COLO668 (cell line): ENCODE measurements around the gene TRAF3.

Source experiments
- DNase-seq: peaks from one replicate; lab custom pipeline; 2025; ENCODE audit not compliant: unreplicated experiment; lab: John Stamatoyannopoulos, UW

TRAF3 gene

DNA sequence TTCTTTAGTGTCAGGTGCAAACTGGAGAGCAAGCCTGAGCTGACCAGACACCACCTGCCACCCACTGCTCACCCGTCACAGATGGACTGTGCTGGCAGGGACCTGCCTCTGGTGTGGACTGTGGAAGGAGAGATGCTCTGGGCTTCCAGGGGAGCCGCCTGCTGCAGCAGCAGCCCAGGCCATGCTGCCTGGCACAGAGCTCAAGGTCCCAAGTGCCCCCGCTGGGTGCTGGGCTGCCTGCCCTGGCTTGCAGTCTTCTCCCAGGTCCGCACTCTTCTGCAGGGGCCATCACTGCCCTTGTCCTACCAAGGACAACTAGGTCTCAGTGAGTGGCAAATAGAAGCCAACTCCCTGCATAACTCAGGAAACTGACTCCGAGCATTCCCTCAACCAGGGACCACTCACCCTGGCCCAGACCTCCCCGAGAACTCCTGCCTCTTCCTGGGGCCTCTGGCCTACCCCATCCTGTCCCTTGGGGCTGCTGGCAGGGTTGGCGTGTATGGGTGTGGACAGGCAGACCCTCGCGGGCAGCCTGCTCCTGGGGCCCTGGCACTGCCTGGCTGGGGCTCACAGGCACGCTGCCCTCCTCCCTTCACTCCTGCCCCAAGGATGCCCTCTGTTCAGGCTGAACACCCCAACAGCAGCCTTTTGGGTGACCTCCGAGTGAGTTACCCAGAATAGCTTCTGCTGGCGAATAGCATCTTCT is 154.5 kb downstream of the TRAF3 start:
- DNase-seq: no peak

DNA sequence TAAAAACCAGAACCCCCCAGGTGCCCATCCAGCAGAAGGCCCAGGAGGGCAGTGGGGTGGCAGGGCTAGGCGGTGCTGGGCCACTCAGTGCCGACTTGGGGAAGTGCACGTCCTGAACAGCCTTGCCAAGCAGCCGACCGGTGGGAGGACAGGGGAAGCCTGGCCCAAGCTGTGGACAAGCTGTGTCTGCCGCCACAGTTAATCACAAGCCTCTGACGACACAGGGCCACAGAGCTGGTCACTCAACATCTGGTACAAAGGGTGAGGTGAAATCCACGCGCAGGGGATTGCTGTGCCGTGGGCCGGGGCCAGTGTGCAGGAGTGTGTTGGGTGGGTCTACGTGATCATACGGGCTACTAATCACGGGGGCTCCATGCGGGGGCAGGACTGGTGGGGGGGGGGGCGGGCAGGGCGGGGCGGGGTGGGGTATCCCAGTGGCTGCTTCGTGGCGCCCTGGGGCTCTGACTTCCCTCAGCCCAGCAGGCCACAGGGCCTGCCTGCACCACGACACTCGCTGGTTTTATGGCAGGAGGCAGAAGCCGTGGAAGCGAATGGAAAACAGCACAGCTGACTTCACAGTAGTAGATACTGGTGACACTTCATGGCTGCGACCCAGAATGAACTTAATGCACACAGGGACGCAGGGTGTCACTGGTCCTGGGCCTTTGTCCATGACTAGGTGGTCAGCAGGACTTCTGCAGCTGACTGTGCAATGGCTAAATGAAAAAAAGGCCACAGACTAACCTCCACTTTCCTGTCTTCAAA is 155.4 kb downstream of the TRAF3 start:
- DNase-seq: no peak

DNA sequence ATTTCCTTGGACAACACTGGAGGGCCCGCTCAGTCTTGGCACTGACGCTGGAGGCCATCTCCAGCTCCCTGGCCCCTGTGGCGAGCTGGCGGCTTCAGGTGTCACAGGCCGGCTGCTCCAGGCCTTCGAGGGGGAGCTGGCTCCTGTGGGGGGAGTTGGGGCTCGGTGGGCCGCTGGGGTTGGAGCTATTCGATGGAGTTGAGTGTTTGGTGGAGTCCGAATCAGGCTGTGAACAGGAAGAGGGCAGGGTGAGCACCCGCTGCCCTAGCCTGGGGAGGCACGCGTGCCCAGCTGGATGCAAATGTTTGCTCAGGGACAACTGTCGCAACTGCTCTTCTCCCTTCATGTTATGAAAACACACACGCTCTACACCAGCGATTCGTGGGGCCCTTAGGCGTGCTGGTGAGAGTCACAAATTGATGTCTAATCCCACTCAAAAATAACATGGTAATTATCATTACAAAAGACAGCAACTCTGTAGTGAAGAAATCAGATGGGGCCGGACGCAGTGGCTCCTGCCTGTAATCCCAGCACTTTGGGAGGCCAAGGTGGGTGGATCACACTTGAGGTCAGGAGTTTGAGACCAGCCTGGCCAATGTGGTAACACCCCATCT is 156.5 kb downstream of the TRAF3 start:
- peak; percentile 17 for DNase-seq

DNA sequence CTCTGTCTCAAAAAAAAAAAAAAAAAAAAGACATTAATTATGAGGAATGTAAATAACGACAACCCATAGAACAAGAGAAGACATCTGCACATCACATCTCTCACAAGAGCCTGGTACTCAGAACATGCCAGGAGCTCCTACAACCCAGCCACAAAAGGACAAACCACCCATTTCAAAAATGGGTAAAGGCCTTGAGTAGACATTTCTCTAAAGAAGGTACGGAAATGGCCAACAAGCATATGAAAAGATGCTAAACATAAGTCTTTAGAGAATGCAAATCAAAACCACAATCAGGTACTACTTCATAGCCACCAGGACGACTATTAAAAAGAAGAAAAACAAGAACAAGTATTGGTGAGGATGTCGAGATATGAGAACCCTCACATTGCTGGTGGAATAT is 158.5 kb downstream of the TRAF3 start:
- DNase-seq: no peak

DNA sequence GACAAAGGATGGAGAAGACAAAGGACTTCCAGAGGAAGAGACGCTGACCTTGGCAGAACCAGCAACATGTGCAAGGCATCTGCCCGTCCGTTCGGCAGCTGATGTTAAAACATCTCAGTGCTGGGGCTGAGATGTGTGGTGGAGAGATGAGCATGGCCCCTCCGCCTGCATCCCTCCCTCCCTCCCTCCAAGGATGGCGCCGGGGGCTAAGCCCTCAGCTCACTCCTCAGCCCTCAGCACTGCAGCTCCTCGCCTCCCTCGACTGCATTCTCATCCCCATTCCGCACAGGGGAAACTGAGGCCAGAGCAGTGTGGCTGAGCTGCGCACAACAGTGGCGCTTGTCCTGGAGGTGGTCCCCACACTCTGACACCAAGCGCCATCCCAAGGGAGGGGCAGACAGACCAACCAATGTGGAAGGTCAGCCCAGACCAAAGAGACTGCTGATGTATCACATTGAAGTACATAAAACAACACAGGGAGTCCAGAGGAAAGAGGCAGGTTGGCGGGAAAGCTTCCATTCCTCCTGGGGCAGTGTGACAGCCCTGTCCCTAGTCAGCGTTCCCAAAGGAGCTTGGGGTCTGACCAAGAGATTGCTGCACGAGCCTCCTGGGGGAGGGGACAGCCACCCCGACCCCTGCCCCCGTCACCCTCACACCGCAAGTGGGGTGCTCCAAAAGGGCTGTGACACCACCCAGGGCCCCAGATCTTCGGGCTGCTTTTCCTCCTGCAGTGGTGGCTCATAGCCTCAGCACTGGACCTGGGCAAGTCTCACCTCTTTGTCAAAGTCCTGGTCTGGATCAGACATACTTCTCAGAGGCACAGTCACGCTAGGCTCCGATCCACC is 160.3 kb downstream of the TRAF3 start:
- no peak for DNase-seq

DNA sequence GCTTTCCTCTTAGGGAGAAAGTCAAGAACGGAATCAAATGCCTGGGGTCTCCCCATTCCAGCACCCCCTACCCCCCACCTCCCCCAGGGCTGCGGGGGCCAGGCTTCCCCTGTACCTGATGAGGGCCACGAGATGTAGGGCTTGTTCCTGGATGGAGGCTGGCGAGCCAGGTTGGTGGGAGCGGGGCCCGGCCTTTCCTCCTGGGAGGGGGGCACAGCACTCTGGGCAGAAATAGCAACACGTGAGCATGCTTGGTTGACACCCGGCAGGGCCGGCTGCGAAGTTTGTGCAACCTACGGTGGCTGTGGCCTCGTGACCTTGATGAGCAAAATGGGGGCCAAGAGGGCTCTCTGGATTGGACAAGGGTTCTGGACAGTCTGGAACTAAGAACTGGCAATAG is 160.9 kb downstream of the TRAF3 start:
- no peak for DNase-seq

DNA sequence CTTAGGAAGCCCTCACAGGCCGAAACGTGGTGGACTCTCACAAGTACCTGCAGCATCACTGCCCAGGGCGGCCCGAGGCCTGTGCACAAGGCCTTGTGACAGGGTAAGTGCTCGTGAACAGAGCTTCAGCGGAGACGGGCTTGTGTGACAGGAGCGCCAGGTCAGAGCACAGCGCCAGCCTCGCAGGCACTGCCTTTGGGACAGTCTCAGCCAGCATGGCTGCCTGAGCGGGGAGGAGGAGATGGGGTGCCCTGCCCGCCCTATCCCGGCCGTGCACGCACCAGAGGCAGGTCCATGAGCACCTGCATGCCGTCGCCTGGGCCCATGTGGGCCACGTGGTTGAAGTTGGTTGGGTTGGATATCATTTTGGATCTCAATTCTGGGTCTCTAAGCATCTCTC is 162.1 kb downstream of the TRAF3 start:
- no peak for DNase-seq

DNA sequence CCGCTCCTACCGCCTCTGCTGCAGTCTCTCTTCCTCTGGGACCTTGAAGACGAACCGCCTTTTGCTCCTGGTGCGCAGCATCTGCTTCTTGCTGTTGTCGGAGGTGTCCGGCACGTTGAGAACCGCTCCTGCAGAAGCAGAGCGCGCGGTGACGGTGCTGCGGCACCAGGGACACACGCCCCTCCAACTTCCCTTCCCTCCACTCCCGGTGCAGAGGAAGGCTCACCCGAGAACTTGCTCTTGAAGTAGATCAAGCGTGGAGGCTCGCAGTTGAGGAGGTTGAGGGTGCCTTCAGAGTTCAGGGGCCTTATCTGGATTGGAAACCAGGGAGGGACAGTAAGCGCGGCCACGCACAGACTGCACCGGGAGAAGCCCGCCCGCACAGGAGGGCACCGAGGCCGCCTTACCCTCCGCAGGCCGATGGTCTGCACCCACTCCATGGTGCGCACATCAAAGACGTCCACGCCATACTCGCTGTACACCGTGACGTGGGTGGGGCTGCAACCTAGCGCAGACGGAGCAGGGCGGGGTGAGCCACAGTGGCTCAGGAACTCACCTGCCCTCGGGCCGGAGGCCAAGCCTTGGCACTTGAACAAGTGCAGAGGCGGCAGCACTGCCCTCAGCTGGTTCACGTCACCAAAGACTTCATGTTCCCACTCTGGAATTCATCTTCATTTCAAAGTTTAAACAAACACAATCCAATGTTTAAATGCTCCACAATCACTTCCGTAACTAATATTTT is 162.7 kb downstream of the TRAF3 start:
- DNase-seq: no peak

DNA sequence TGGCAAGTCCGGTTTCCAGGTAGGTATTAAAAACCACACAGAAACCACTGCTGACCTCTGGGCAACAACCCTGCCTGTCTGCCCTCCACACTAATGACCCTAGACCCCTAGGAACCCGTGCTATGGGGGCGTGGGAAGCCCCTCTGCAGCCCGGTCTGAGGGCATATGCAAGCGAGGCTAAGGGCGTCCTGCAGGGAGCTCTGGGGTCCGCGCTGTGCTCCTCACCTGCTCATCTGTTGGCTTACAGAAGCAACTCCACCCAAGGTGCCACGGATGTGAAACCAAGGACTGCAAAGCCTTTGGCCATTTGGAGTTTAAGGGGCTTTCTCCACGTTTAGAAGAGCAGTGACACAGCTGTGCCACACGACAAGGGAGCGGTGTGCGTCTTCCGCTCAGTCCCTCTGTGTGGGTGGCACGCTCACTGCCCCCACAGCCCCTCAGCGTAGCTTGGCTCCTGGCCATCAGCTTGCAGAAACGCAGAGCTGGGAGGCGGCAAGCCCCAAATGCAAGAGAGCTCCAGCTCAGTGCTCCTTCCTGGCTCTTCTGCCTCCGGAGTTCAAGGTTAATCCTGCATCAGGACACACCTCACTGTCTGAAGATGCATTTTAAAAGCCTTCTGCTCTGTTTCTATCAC is 163.6 kb downstream of the TRAF3 start:
- no peak for DNase-seq

DNA sequence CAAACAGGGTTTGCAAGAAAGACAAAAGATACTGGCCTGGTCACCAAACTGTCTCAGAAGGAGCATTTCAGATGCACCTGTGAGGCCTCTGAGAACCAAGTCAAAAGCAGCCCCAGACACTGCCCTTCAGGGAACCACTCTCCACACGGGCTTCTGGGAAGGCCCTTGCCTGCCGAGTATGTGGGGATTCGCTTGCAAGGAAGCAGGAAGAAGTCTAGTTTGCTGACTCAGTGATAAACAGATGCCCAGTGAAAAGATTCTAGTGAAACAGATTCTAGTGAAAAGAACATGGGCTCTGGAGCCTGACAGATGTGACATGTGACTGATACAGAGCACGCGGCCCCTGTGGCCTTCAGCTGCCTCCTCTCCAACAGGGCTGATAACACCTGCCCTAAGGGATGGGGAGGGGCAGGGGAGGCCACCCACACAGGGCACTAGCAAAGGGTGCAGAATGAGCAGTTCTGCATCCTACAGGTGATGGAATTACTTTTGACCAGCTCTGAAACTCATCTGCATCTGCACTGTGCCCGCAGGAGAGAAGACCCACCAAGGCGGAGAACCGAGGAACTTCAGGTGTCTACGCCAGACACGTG is 164.3 kb downstream of the TRAF3 start:
- DNase-seq: peak; percentile 31

DNA sequence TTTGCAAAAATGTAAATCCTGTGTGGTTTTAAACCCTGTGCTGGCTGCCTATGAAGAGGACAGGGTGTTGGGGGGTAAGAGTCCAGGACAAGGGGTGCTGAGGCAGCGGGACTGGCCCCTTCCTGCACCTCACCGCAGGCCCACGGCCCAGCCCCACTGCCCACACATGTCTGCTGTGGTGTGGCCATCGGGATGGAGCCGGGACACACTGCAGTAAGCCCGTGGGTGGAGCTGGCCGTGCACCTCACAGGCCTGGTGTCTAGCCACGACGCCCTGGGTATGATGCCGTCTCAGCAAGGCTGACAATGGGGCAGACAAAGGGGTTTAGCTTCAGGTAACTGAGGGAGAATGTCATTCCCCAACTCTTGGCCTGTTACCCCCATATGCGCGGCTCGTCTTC is 164.8 kb downstream of the TRAF3 start:
- DNase-seq: no peak

DNA sequence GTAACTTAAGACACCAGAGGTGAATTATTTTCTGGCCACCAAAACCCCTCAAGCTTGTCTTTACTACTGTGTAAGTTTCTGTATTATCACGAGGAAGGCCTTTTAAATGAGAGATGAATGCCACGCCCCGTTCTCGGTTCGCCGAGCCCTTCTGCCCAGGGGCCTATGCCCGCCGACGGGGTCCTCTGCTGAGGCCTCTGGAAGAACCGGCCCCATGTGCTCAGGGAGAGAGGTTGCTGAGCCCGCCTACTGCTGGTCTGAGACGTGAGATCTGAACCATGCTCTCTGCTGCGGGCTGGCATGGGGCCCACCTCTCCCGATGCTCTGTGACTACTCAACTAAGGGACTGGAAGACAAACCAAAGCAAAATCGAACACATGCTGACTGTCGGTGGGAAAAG is 166.2 kb downstream of the TRAF3 start:
- no peak for DNase-seq

DNA sequence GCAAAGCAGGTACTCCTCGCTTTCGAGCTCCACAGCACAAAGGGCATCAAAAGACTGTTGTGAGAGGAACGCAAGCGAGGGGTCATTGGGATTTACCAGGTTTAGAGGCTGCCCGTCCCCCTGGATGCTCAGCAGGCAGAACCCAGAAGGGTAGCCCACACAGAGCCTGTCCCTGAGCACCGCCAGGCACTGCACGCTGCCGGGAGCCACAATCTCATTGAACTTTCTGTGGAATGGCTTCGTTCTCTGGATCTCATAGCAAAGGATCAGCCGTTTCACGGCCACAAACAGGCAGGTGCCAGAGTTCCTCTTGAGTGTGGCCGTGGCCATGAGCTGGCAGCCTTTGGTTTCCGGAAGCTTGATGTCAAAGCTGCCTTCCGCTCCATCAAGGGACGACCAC is 166.7 kb downstream of the TRAF3 start:
- no peak for DNase-seq

DNA sequence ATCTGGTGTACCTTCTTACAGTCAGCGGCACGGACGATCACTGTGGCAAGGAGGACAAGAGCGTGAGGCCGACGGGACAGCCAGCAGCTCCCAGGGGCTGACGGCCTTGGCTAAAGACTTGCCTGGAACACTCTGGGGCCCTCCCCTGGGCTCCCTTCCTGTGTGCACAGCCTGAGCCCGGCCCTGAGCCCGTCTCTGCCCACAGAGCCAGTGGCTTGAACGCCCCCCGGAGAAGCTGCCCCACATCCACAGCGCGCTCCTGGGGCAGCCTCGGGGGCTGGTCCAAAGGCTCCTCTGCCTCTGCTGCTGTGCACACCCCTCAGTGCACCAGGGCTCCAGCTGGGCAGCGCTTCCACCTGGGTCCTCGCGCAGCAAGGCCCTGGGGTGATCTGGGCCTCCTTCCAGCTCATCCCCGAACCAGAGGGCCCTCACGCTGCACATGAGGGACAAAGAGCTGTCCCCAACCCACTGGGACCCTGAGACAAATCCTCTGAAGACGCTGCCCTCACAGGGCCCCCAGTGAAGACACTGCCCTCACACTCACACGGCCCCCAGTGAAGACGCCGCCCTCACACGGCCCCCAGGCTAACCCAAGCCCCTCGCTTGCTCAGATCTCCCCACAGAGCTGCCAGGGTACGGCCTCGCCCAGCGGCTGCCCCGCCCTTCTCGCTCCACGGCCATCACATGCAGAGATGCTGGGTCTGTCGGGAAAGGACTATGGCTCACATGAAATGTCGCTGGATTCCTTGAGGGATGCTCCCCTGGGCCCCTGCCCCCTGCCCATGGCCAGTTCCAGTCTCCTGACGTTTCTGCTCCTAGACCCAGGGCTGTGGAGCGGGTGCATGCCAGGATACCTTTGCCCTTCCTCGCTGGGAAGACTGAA is 167.4 kb downstream of the TRAF3 start:
- DNase-seq: no peak

DNA sequence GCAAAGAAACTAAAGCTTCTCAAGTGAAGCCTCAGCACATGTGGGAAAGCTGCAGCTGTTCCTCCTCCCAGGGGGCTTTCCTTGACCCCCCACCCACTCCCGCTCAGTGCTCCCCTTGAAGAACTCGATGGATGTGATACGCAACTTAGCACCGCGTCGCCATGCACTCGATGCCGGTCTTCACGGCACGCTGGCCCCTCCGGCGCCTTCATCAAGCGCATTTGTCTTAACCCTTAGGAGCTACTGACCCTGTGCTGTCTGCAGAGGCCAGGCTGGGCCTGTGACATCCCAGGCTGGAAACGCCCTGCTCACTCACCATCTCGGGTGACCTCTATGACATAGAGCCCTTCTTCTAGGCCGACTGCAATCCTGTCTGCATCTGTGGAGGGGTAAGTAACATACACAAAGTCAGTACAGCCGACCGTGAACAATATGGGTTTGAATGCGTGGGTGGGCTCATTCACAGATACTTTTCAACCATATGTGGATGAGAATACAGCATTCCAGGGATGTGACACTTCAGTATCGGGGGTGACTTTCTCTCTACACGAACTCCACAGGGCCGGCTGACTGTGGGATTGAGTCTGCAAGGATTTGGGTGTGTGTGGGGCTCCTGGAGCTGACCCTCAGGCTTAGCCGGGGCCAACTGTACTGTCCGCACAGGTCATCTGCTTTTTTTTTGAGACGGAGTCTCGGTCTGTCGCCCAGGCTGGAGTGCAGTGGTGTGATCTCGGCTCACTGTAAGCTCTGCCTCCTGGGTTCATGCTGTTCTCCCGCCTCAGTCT is 168.3 kb downstream of the TRAF3 start:
- DNase-seq: no peak

DNA sequence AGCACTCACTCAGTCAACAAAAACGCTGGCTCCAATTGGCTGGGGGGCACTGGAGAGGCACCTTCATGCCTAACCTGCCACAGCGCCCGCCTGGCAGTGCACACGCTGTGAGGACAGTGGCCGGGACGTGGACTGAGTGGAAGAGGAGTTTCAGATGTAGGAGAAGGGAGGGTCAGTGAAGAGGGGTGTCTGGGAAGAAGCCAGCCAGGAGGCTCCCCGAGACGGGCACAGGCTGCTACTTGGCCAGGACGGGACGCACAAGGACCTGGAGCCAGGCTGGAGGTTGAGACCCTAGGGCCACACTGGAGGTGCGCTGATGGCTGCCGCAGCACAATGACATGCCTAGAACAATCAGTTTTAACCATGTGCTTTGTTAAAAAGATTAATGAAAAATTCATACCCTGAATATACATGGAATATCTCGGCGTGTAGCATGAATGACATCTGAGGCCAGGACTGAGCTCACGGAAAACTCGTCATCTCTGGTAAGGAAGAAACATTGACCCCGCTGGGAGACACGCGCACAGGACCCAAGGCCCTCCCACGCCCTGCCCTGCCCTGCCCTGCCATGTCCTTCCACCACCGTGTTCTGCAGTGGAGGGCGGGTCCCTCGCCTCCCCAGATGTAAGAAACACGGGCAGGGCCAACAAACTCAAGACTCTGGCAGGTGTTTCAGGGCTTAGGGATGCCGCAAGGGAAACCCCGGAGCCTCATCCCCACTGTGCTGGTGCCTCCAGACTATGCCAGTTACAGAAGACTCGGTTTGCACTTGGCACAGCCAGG is 170.3 kb downstream of the TRAF3 start:
- no peak for DNase-seq

DNA sequence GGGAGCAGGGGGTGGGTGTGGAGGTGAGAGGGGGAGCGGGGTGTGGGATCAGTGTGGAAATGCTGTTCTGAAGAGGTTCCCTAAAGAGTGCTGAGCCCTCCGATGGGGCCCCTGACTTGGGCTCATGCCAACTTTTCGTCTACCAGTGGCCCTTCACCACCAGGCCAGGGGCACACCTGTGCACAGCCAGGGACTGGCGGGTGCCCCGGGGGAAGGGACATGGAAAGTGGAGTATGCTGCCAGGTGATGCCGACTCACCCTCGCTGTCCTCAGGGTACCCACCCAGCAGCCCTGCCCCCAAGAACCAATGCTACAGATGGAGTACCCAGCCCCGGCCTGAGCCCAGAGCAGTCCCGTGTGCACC is 171.4 kb downstream of the TRAF3 start:
- DNase-seq: peak; percentile 64
